Measurements from ENCODE around the gene MXD1.

GRCh38 chr2:69965756-69966445, 51.0 kb downstream of the MXD1 start:
- TF ChIP-seq CTCF (IDR thresholded peaks at IDR 0.05) (no peak), EZH2 (IDR thresholded peaks at IDR 0.05; ENCODE audit: borderline replicate concordance, insufficient read depth, low read depth, low read length, poor library complexity, severe bottlenecking) (no peak)
